SH-SY5Y (cell line): Measurements from ENCODE around the gene ACTN4.

Source experiments
- GATA2 ChIP-seq: IDR thresholded peaks from 2 replicates; pipeline ENCODE4 v1.6.1; 2011; ENCODE audit warnings: mild to moderate bottlenecking, low read depth, low read length
- GATA3 ChIP-seq: IDR thresholded peaks from 2 replicates; pipeline ENCODE4 v1.6.1; 2011; ENCODE audit warnings: low read depth, mild to moderate bottlenecking, low read length, moderate library complexity

- TF ChIP-seq GATA2 (no peak), GATA3 (no peak)
Observed at GRCh38 chr19:38665219-38665931, 17.9 kb downstream of the ACTN4 start.
